Subcutaneous adipose tissue (tissue), 4 donors: Measurements from ENCODE around the gene PICK1. TPM values are rescaled to one million over a fixed set of nuclear protein-coding genes. Genes with fewer than 3 reads are reported as not detected.

Source experiments
- total RNA-seq, 4 donors: library from RNA; depleted of rRNA; stranded (reverse); fragments of >200 nt; gene quantifications; one replicate each; pipeline ENCODE4 v1.1.0, GENCODE V29; 2016
- TF ChIP-seq, protein P1 (sequence below): fragments of 450-650 bp; IDR thresholded peaks from one replicate; pipeline ENCODE4 v1.5.1; 2016; ENCODE audit warnings: low read depth, mild to moderate bottlenecking, control low read depth, antibody characterized with exemption, moderate library complexity

Gene PICK1
- total RNA-seq, 4 donors from 2014 or later: 12.9 to 42.1 (median 33.3) TPM

- TF ChIP-seq, protein P1, sequence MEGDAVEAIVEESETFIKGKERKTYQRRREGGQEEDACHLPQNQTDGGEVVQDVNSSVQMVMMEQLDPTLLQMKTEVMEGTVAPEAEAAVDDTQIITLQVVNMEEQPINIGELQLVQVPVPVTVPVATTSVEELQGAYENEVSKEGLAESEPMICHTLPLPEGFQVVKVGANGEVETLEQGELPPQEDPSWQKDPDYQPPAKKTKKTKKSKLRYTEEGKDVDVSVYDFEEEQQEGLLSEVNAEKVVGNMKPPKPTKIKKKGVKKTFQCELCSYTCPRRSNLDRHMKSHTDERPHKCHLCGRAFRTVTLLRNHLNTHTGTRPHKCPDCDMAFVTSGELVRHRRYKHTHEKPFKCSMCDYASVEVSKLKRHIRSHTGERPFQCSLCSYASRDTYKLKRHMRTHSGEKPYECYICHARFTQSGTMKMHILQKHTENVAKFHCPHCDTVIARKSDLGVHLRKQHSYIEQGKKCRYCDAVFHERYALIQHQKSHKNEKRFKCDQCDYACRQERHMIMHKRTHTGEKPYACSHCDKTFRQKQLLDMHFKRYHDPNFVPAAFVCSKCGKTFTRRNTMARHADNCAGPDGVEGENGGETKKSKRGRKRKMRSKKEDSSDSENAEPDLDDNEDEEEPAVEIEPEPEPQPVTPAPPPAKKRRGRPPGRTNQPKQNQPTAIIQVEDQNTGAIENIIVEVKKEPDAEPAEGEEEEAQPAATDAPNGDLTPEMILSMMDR: no peak
Measured at GRCh38 chr22:38038426-38038825, 18.8 kb upstream of the PICK1 start.

DNA sequence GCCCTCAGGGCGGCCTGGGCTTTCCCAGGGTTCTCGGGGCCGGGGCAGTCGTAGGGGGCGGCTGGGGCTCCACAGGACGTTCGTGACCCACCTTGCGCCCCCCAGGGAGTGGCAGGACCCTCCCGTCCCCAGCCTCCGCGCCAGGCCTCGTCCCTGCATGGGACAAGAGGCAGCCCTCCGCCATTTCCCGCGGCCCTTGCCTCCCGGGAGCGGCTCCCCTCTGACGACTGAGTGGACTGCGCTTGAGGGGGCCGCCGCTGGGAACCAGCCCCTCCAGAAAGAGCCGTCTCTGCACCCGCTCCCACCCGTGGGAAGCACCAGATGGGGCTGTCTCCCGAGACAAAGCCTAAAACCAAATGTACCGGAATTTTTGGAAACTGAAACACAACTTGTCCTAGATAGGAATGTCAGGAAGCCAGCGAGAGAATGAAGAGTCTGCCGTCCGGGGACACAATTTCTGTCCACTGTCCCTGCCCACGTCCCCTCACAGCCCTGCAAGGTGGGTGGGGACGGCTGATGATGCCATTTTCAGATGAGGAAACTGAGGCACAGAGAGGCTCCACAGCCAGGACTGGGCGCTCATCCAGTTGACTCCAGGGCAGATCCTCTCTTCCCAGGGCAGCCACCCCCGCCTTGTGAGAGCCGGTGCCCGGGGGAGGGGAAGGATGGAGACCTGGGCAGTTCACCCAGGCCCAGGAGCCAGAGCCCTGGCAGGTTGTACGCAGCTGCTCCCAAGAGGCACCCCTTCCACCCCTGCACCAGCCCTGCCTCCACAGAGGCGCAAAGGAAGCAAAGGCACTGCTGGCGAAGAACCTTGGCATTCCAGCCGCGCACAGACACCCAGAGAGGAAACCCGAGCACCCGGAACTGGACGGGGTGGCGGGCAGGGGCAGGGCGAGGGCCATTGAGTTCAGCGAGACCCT lies 18.1 kb upstream of the PICK1 start:
- TF ChIP-seq, protein P1: no peak

DNA sequence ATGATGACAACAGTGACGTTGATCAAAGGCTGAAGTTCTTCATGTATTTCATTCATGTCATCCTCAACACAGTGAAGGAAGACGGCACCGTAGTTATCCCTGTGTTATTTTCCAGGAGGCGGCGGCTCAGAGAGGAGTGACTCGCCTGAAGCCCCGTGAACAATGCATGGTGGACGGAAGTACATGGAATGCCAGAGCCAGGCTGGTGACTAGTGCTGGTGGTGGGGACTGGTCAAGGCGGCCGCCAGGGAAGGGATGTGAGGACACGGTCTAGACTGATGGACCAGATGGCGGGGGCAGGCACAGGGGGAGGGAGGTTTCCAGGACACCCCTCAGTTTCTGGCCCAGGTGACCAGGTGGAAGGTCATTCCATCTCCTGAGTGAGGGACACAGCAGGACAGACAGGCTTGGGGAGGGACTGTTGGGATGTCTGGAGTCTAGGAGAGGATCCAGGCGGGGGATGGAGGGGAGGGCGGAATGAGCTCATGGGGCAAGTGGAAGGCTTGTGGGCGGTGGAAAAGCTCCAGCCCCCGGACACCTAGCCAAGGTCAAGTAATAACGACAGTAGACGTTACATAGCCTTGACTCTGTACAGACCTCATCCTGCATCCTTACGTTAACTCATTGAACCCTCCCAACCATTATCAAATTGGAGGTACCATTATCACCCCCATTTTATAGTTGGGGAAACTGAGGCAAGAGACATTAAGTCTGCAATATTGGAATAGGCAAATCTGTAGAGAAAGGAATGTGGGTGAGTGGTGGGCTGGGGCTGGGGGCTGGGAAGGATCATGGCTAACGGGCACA lies 16.0 kb upstream of the PICK1 start:
- TF ChIP-seq, protein P1: no peak

DNA sequence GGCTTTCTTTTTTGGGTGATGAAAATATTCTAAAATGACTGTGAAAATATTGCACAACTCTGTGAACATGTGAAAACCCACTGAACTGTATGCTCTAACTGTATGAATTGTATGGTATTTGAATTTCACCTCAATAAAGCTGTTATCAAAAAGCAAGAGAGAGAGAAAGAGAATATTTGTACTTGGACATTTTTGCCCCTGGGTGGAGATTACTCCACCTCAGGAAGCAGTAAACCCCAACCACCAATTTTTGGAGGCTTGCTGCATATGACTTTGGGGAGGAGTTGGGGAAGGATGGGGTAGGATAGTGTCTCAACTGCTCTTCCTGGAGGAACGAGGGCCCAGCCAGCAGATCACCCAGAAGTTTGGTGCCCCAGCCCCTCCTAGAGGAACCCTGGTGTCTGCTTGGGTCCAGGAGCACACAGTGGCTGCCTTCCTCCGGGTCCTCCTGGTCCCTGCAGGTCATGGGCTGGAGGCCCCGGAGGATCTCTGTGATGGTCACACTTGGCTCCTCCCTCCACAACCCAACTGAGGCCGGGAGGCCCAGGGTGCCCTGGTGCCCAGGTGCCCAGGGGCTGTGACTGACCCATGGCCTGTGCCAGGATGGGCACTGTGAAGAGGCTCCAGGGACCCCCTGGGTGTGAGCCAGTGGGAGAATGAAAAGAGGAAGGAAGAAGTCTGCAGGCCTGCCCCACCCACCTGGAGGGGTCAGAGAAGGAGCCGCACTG lies 15.3 kb upstream of the PICK1 start:
- TF ChIP-seq, protein P1: no peak

GRCh38 chr22:38042488-38042790 lies 14.8 kb upstream of the PICK1 start:
- TF ChIP-seq, protein P1: no peak

DNA sequence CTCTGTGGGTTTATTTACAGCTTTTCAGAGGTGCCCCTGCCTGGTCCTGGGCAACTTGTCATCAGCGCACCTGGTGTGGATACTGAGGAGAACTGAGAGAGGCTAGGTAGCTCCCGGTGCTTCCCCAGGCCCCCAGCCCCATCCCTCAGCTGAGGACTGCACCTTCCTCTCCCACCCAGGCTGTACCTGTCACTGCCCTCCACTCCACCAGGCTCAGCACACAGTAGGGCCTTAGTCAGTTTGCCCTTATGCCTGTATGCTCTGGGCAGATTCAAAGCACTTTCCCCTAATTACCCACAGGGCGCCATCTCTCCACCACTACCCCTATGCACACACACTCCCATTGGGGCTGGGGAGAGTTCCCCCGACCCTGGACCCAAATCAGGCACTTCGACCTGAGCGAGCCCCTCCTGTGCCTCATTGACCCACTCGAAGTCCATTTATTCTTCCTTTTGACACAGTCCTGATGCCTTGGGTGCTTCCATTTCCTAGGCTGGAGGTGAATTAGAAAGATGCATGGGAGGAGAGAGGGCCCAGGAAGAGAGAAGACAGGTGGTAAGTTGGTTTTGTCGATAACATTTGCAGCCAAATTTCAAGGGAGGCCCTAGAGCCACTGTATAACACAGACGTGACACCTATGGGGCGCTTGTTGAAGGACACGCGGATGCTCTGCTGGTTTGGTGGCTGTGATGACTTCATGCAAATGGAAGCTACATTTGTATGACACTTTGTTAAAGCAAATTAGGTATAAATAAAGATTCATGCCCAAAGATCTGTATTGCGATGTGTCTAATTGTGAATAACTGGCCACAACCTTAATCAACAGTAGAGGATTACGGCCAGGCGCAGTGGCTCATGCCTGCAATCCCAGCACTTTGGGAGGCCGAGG lies 13.8 kb upstream of the PICK1 start:
- TF ChIP-seq, protein P1: no peak
